A549 (cell line): ENCODE data around the gene SORBS1. TPM values are rescaled to one million over a fixed set of nuclear protein-coding genes. Genes with fewer than 3 reads are reported as not detected.

Experiments used
- ATAC-seq, 2 experiments: fragments of 200-7000 bp in 1 of 2; fragments of >200 bp in 1 of 2; cut with Nextera tagmentation in 1 of 2; cut with Tn5 transposase in 1 of 2; 3 replicates each; pipeline versions ENCODE4 v1.8.0 to v1.9.1; 2018 to 2020; ENCODE audit warnings: mild to moderate bottlenecking in 1 of 2, moderate library complexity in 1 of 2
- CTCF ChIA-PET: fragments of 300-600 bp; sonication (Branson Sonifier 250); formaldehyde crosslinking; extraction: SDS; loops from one replicate; lab custom pipeline; 2021; ENCODE audit warnings: antibody characterized with exemption, inconsistent platforms; lab: Yijun Ruan, JAX
- POLR2A ChIA-PET: fragments of 350-600 bp; formaldehyde crosslinking; extraction: SDS; loops from one replicate; lab custom pipeline; 2021; ENCODE audit warnings: antibody characterized with exemption, inconsistent platforms; lab: Yijun Ruan, JAX
- DNase-seq, 2 experiments: peaks; one replicate each; pipeline versions ENCODE4 v3.0.0 to v3.0.0-alpha.2; 2011 to 2016; ENCODE audit warnings: low read depth in 1 of 2, low spot score in 1 of 2
- FAIRE-seq: peaks from 2 replicates; lab custom pipeline; 2011; peaks lifted over from hg19 to GRCh38; lab: Jason Lieb, UNC
- H3K27ac ChIP-seq, 2 experiments: fragments of >200 bp; sonication (Bioruptor Twin); formaldehyde crosslinking; 3 replicates each; pipeline ENCODE4 v1.5.1; 2016 to 2017
- H3K4me1 ChIP-seq: fragments of >200 bp; sonication (Bioruptor Twin); formaldehyde crosslinking; 3 replicates; pipeline ENCODE4 v1.6.1; 2016
- H3K4me2 ChIP-seq: fragments of >200 bp; sonication (Bioruptor Twin); formaldehyde crosslinking; 3 replicates; pipeline ENCODE4 v1.6.1; 2016
- H3K4me3 ChIP-seq: fragments of >200 bp; sonication (Bioruptor Twin); formaldehyde crosslinking; 3 replicates; pipeline ENCODE4 v1.5.1; 2016
- H3K9me3 ChIP-seq: fragments of >200 bp; sonication (Bioruptor Twin); formaldehyde crosslinking; 3 replicates; pipeline ENCODE4 v1.6.1; 2016
- BCL3 ChIP-seq: fragments of >200 bp; sonication (Bioruptor Twin); formaldehyde crosslinking; IDR thresholded peaks from 3 replicates; pipeline ENCODE4 v1.6.1; 2016
- CEBPB ChIP-seq, 2 experiments: fragments of >200 bp in 1 of 2; sonication (Bioruptor Twin) in 1 of 2; formaldehyde crosslinking in 1 of 2; IDR thresholded peaks; 2 replicates each; pipeline ENCODE4 v1.6.1; 2012 to 2016
- EHF ChIP-seq: fragments of 250-450 bp; sonication (Bioruptor Pico); IDR thresholded peaks from 2 replicates; pipeline ENCODE4 v1.5.0; 2020; ENCODE audit warnings: mild to moderate bottlenecking
- EP300 ChIP-seq, 2 experiments: fragments of >200 bp; sonication (Bioruptor Twin); formaldehyde crosslinking; IDR thresholded peaks; 2 replicates in 1 of 2; 3 replicates in 1 of 2; pipeline ENCODE4 v1.6.1; 2016 to 2017
- ESRRA ChIP-seq: fragments of 150-350 bp; IDR thresholded peaks from 2 replicates; pipeline ENCODE4 v1.6.1; 2014; ENCODE audit warnings: mild to moderate bottlenecking, low read length, borderline replicate concordance
- FOSL2 ChIP-seq, 2 experiments: fragments of 450-650 bp in 1 of 2; fragments of >200 bp in 1 of 2; sonication (Bioruptor Twin) in 1 of 2; formaldehyde crosslinking; IDR thresholded peaks; 2 replicates each; pipeline versions ENCODE4 v1.5.0 to v1.6.1; 2016 to 2020; ENCODE audit warnings: mild to moderate bottlenecking in 1 of 2, moderate library complexity in 1 of 2
- HEYL ChIP-seq: fragments of 250-450 bp; sonication (Bioruptor Pico); IDR thresholded peaks from 2 replicates; pipeline ENCODE4 v1.8.0; 2021; ENCODE audit warnings: mild to moderate bottlenecking, moderate library complexity
- HOXA7 ChIP-seq: fragments of 250-450 bp; sonication (Bioruptor Pico); IDR thresholded peaks from 2 replicates; pipeline ENCODE4 v1.5.0; 2020; ENCODE audit warnings: mild to moderate bottlenecking, moderate library complexity
- JUN ChIP-seq, 2 experiments: fragments of >200 bp; sonication (Bioruptor Twin); formaldehyde crosslinking; IDR thresholded peaks; 2 replicates in 1 of 2; 3 replicates in 1 of 2; pipeline ENCODE4 v1.6.1; 2016 to 2017
- KDM1A ChIP-seq: fragments of 200-600 bp; sonication (generic); IDR thresholded peaks from 2 replicates; pipeline ENCODE4 v1.6.1; 2016; ENCODE audit warnings: low read depth, mild to moderate bottlenecking
- MAFK ChIP-seq: fragments of 450-650 bp; IDR thresholded peaks from 2 replicates; pipeline ENCODE4 v1.6.1; 2014; ENCODE audit not compliant: partially characterized antibody
- MAX ChIP-seq: IDR thresholded peaks from 2 replicates; pipeline ENCODE4 v1.6.1; 2012
- MAZ ChIP-seq: fragments of 150-350 bp; IDR thresholded peaks from 2 replicates; pipeline ENCODE4 v1.6.1; 2014; ENCODE audit warnings: antibody characterized with exemption, low read depth, low read length, borderline replicate concordance
- PHF8 ChIP-seq: fragments of 200-600 bp; sonication (generic); IDR thresholded peaks from 2 replicates; pipeline ENCODE4 v1.6.1; 2016; ENCODE audit warnings: low read depth, mild to moderate bottlenecking, antibody characterized with exemption, moderate library complexity, borderline replicate concordance
- POLR2AphosphoS2 ChIP-seq: conservative IDR thresholded peaks from 2 replicates; pipeline ENCODE4 v1.6.1; 2012; ENCODE audit warnings: low read length, improper control_type of control experiment, inconsistent platforms
- RAD21 ChIP-seq, 2 experiments: fragments of >200 bp in 1 of 2; sonication (Bioruptor Twin) in 1 of 2; formaldehyde crosslinking in 1 of 2; IDR thresholded peaks in 1 of 2; conservative IDR thresholded peaks in 1 of 2; 2 replicates in 1 of 2; 3 replicates in 1 of 2; pipeline ENCODE4 v1.6.1; 2012 to 2018; ENCODE audit warnings: inconsistent platforms in 1 of 2
- RFX5 ChIP-seq: fragments of 450-650 bp; IDR thresholded peaks from 2 replicates; pipeline ENCODE4 v1.7.1; 2014; ENCODE audit warnings: antibody characterized with exemption, mild to moderate bottlenecking, moderate library complexity
- SMC3 ChIP-seq: fragments of >200 bp; sonication (Bioruptor Twin); formaldehyde crosslinking; IDR thresholded peaks from 3 replicates; pipeline ENCODE4 v1.6.1; 2018; ENCODE audit warnings: inconsistent platforms
- TFCP2L1 ChIP-seq: fragments of 250-450 bp; sonication (Bioruptor Pico); IDR thresholded peaks from 2 replicates; pipeline ENCODE4 v1.5.0; 2021; ENCODE audit warnings: mild to moderate bottlenecking
- WGBS: methylation state at CpG from one replicate; pipeline ENCODE4 v1.1.6; 2017; ENCODE audit errors: missing lambda C conversion rate; 5-methylcytosine and 5-hydroxymethylcytosine counted together
- polyA plus RNA-seq, 4 experiments: library from polyadenylated mRNA; depleted of rRNA in 3 of 4; stranded (reverse); fragments of >200 nt; fragmentation: RNase III in 1 of 4; extraction: RNeasy Plus Mini Kit Qiagen cat#74134 plus additional on column Dnase treatment in 1 of 4; gene quantifications; 2 replicates in 3 of 4; 3 replicates in 1 of 4; pipeline ENCODE4 v1.2.3, GENCODE V29; 2011 to 2017

SORBS1 gene
- polyA plus RNA-seq, 2 of the 4 experiments (the other 2 are of a cell fraction), result 0.39 to 0.80 TPM

GRCh38 chr10:95281206-95281605 lies 280.0 kb downstream of the SORBS1 start (continued):
- no peak for TF ChIP-seq HOXA7 (CRISPR knock-in tag)
- no peak for TF ChIP-seq TFCP2L1 (CRISPR knock-in tag)
- no peak for TF ChIP-seq RFX5
- no peak for TF ChIP-seq EHF (CRISPR knock-in tag)
- no peak for TF ChIP-seq KDM1A
- TF ChIP-seq BCL3, result no peak
- TF ChIP-seq ESRRA, result no peak
- TF ChIP-seq HEYL (CRISPR knock-in tag), result no peak
- TF ChIP-seq SMC3, result no peak
- no peak for TF ChIP-seq JUN (IDR thresholded peaks at IDR 0.05)

DNA sequence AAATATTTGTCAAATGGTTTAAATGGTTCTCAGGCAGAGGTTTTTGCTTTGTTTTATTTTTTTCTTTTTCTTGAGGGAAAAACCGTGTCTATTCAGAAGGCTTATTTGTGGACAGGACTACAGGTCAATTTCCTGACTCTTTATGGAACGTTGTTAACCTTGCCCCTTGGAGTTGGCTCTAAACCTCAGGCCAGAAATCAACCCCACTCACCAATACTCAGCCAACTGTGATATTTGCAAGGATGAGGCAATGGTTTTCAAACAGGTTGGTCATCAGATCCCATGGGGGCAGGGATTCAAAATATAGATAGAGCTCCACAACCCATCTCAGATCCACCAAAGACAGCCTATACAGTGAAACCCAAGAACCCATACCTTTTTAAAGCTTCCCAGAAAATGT lies 280.5 kb downstream of the SORBS1 start:
- no peak for TF ChIP-seq EP300 (IDR thresholded peaks at IDR 0.05)
- no peak for TF ChIP-seq KDM1A
- TF ChIP-seq POLR2AphosphoS2, result no peak
- TF ChIP-seq RAD21 (conservative IDR thresholded peaks at IDR 0.05 in 1 of 2, IDR thresholded peaks at IDR 0.05 in 1 of 2), result no peak
- TF ChIP-seq RFX5, result no peak
- peak in 1 of 2 experiments; percentile 26; a peak in 1 of 4 replicates for TF ChIP-seq CEBPB (IDR thresholded peaks at IDR 0.05)
- TF ChIP-seq MAZ, result no peak
- TF ChIP-seq PHF8, result no peak
- POLR2A ChIA-PET, result no interaction called here
- FAIRE-seq (no peak), DNase-seq (no peak), ATAC-seq (no peak)
- peak overlapping the region; percentile 1; the same call in 1 of the 3 replicates for H3K4me3 ChIP-seq
- CTCF ChIA-PET, result interaction anchor here (0.9 to 6.3 kb wide), 5 partner anchors 8 to 83 kb away, joined by 3 to 33 read pairs (median 16); no protein-coding TSS in a partner anchor
- H3K9me3 ChIP-seq, result no peaks in the 10 kb centered on the region
- H3K27ac ChIP-seq, result peak overlapping the region; percentile 78 to 83
- WGBS, result 21% methylated on average over 2 of the region's 2 CpGs
- peaks cover 86% of the 10 kb centered on the region for H3K4me1 ChIP-seq
- peak overlapping the region; percentile 74 for H3K4me2 ChIP-seq

DNA sequence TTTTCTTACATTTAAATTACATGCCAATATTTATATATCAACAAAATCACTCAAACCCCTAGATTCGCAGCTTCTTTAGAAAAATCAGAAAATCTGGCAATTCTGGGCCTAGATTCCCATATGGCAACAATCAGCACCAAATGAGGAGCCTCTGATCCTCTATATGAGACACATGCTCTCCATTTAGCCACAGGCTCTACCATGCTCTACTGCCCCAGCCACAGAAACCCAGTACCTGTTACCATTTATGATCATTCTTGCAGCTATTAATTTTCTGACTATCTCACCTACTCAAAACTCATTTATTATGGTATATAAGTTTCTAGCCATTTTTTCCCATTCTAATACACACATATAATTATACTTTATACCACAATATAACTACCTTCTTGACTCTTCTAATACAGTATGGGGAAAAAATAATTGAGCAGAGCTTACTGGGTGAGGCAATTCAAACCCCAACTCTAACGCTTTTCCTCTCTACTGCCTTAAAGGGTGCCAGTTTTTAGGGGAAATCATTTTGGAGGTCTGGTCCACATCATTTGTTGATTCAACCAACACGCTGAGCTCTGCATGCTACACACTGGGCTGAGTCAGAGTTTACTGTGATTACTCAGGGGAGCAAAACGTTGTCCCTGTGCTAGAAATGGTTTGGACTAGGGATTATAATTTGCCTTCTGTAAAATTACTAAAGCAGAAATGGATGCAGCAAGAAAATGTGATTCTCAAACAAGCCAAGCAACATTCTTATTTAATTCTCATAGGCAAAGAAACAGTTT lies 281.9 kb downstream of the SORBS1 start:
- FAIRE-seq (no peak), ATAC-seq (peak; percentile 77 to 78; a peak in 5 of 6 replicates), DNase-seq (peak; percentile 46 to 47)
- ChIA-PET POLR2A (interaction anchor here (0.7 to 1.2 kb wide), 2 partner anchors 9 to 12 kb away, joined by 3 to 4 read pairs; no protein-coding TSS in a partner anchor), CTCF (interaction anchor here (0.8 to 6.3 kb wide), 10 partner anchors 10 to 96 kb away, joined by 3 to 33 read pairs (median 6); no protein-coding TSS in a partner anchor)
- peaks cover 92% of the 10 kb centered on the region for H3K4me1 ChIP-seq
- H3K4me2 ChIP-seq, result peak overlapping the region; percentile 74
- peak overlapping the region; percentile 78 to 83 for H3K27ac ChIP-seq
- no peaks in the 10 kb centered on the region for H3K9me3 ChIP-seq
- peak overlapping the region; percentile 10; the same call in 1 of the 3 replicates for H3K4me3 ChIP-seq
- TF ChIP-seq RAD21 (conservative IDR thresholded peaks at IDR 0.05 in 1 of 2, IDR thresholded peaks at IDR 0.05 in 1 of 2) (0 out of 5 replicates have a peak, but pooled peaks of 1 of the 2 experiments have one; percentile 1), TFCP2L1 (CRISPR knock-in tag) (no peak), MAX (peak; percentile 61; the same call in 1 of the 2 replicates), FOSL2 (IDR thresholded peaks at IDR 0.05) (no peak), FOSL2 (CRISPR knock-in tag; IDR thresholded peaks at IDR 0.05) (peak; percentile 69), CEBPB (IDR thresholded peaks at IDR 0.05) (0 out of 4 replicates have a peak, but pooled peaks of 1 of the 2 experiments have one; percentile 13), MAFK (peak; percentile 19)
- TF ChIP-seq, all 56 proteins: peak for 5
- 24% methylated on average over 4 of the region's 4 CpGs for WGBS
